A549 (cell line): Measurements from ENCODE around the gene MCU. TPM values are rescaled to one million over a fixed set of nuclear protein-coding genes. Genes with fewer than 3 reads are reported as not detected.

Experiments
- ATAC-seq, 2 experiments: fragments of 200-7000 bp in 1 of 2; fragments of >200 bp in 1 of 2; cut with Nextera tagmentation in 1 of 2; cut with Tn5 transposase in 1 of 2; 3 replicates each; pipeline versions ENCODE4 v1.8.0 to v1.9.1; 2018 to 2020; ENCODE audit warnings: mild to moderate bottlenecking in 1 of 2, moderate library complexity in 1 of 2
- CTCF ChIA-PET: fragments of 300-600 bp; sonication (Branson Sonifier 250); formaldehyde crosslinking; extraction: SDS; loops from one replicate; lab custom pipeline; 2021; ENCODE audit warnings: antibody characterized with exemption, inconsistent platforms; lab: Yijun Ruan, JAX
- POLR2A ChIA-PET: fragments of 350-600 bp; formaldehyde crosslinking; extraction: SDS; loops from one replicate; lab custom pipeline; 2021; ENCODE audit warnings: antibody characterized with exemption, inconsistent platforms; lab: Yijun Ruan, JAX
- DNase-seq, 2 experiments: peaks; one replicate each; pipeline versions ENCODE4 v3.0.0 to v3.0.0-alpha.2; 2011 to 2016; ENCODE audit warnings: low read depth in 1 of 2, low spot score in 1 of 2
- FAIRE-seq: peaks from 2 replicates; lab custom pipeline; 2011; peaks lifted over from hg19 to GRCh38; lab: Jason Lieb, UNC
- H3K27ac ChIP-seq, 2 experiments: fragments of >200 bp; sonication (Bioruptor Twin); formaldehyde crosslinking; 3 replicates each; pipeline ENCODE4 v1.5.1; 2016 to 2017
- H3K4me1 ChIP-seq: fragments of >200 bp; sonication (Bioruptor Twin); formaldehyde crosslinking; 3 replicates; pipeline ENCODE4 v1.6.1; 2016
- H3K4me2 ChIP-seq: fragments of >200 bp; sonication (Bioruptor Twin); formaldehyde crosslinking; 3 replicates; pipeline ENCODE4 v1.6.1; 2016
- H3K4me3 ChIP-seq: fragments of >200 bp; sonication (Bioruptor Twin); formaldehyde crosslinking; 3 replicates; pipeline ENCODE4 v1.5.1; 2016
- H3K9me3 ChIP-seq: fragments of >200 bp; sonication (Bioruptor Twin); formaldehyde crosslinking; 3 replicates; pipeline ENCODE4 v1.6.1; 2016
- CBX8 ChIP-seq: fragments of 200-600 bp; sonication (generic); IDR thresholded peaks from 2 replicates; pipeline ENCODE4 v1.6.1; 2016
- CEBPB ChIP-seq, 2 experiments: fragments of >200 bp in 1 of 2; sonication (Bioruptor Twin) in 1 of 2; formaldehyde crosslinking in 1 of 2; IDR thresholded peaks; 2 replicates each; pipeline ENCODE4 v1.6.1; 2012 to 2016
- CHD2 ChIP-seq: fragments of 150-350 bp; IDR thresholded peaks from 2 replicates; pipeline ENCODE4 v1.6.1; 2014; ENCODE audit warnings: low read length; ENCODE audit not compliant: partially characterized antibody
- ESRRA ChIP-seq: fragments of 150-350 bp; IDR thresholded peaks from 2 replicates; pipeline ENCODE4 v1.6.1; 2014; ENCODE audit warnings: mild to moderate bottlenecking, low read length, borderline replicate concordance
- GATA3 ChIP-seq: IDR thresholded peaks from 2 replicates; pipeline ENCODE4 v1.6.1; 2012; ENCODE audit warnings: borderline replicate concordance
- JUN ChIP-seq, 2 experiments: fragments of >200 bp; sonication (Bioruptor Twin); formaldehyde crosslinking; IDR thresholded peaks; 2 replicates in 1 of 2; 3 replicates in 1 of 2; pipeline ENCODE4 v1.6.1; 2016 to 2017
- KDM1A ChIP-seq: fragments of 200-600 bp; sonication (generic); IDR thresholded peaks from 2 replicates; pipeline ENCODE4 v1.6.1; 2016; ENCODE audit warnings: low read depth, mild to moderate bottlenecking
- MAX ChIP-seq: IDR thresholded peaks from 2 replicates; pipeline ENCODE4 v1.6.1; 2012
- MYC ChIP-seq: IDR thresholded peaks from 2 replicates; pipeline ENCODE4 v1.6.1; 2012; ENCODE audit warnings: mild to moderate bottlenecking, inconsistent platforms, low read length, improper control_type of control experiment, borderline replicate concordance
- NPAS2 ChIP-seq: fragments of 250-450 bp; sonication (Bioruptor Pico); IDR thresholded peaks from 2 replicates; pipeline ENCODE4 v1.8.0; 2022; ENCODE audit warnings: mild to moderate bottlenecking, moderate library complexity, borderline replicate concordance
- NR3C1 ChIP-seq: fragments of >200 bp; sonication (Bioruptor Twin); formaldehyde crosslinking; IDR thresholded peaks from 3 replicates; pipeline ENCODE4 v1.6.1; 2017
- PBX3 ChIP-seq: IDR thresholded peaks from 2 replicates; pipeline ENCODE4 v1.6.1; 2012
- POLR2A ChIP-seq: IDR thresholded peaks from 2 replicates; pipeline ENCODE4 v1.6.1; 2012; ENCODE audit warnings: mild to moderate bottlenecking, low read length
- POLR2AphosphoS2 ChIP-seq: conservative IDR thresholded peaks from 2 replicates; pipeline ENCODE4 v1.6.1; 2012; ENCODE audit warnings: low read length, improper control_type of control experiment, inconsistent platforms
- RFX5 ChIP-seq: fragments of 450-650 bp; IDR thresholded peaks from 2 replicates; pipeline ENCODE4 v1.7.1; 2014; ENCODE audit warnings: antibody characterized with exemption, mild to moderate bottlenecking, moderate library complexity
- SMC3 ChIP-seq: fragments of >200 bp; sonication (Bioruptor Twin); formaldehyde crosslinking; IDR thresholded peaks from 3 replicates; pipeline ENCODE4 v1.6.1; 2018; ENCODE audit warnings: inconsistent platforms
- SREBF2 ChIP-seq: fragments of 450-650 bp; IDR thresholded peaks from 2 replicates; pipeline ENCODE4 v1.6.1; 2014; ENCODE audit warnings: mild to moderate bottlenecking, moderate library complexity
- TFCP2L1 ChIP-seq: fragments of 250-450 bp; sonication (Bioruptor Pico); IDR thresholded peaks from 2 replicates; pipeline ENCODE4 v1.5.0; 2021; ENCODE audit warnings: mild to moderate bottlenecking
- ZC3H11A ChIP-seq: fragments of 450-650 bp; IDR thresholded peaks from 2 replicates; pipeline ENCODE4 v1.6.1; 2014; ENCODE audit warnings: antibody characterized with exemption, mild to moderate bottlenecking
- ZSCAN20 ChIP-seq: fragments of 250-450 bp; sonication (Bioruptor Pico); IDR thresholded peaks from 2 replicates; pipeline ENCODE4 v1.8.0; 2022; ENCODE audit warnings: mild to moderate bottlenecking, moderate library complexity
- WGBS: methylation state at CpG from one replicate; pipeline ENCODE4 v1.1.6; 2017; ENCODE audit errors: missing lambda C conversion rate; 5-methylcytosine and 5-hydroxymethylcytosine counted together
- polyA plus RNA-seq, 4 experiments: library from polyadenylated mRNA; depleted of rRNA in 3 of 4; stranded (reverse); fragments of >200 nt; fragmentation: RNase III in 1 of 4; extraction: RNeasy Plus Mini Kit Qiagen cat#74134 plus additional on column Dnase treatment in 1 of 4; gene quantifications; 2 replicates in 3 of 4; 3 replicates in 1 of 4; pipeline ENCODE4 v1.2.3, GENCODE V29; 2011 to 2017
- TF ChIP-seq, protein P1 (sequence below): fragments of 450-650 bp; IDR thresholded peaks from 2 replicates; pipeline ENCODE4 v1.6.1; 2014; ENCODE audit warnings: antibody characterized with exemption
- TF ChIP-seq, protein P2 (sequence below): IDR thresholded peaks from 2 replicates; pipeline ENCODE4 v1.6.1; 2012; ENCODE audit warnings: low read depth, borderline replicate concordance

The MCU gene
- polyA plus RNA-seq, 2 of the 4 experiments (the other 2 are of a cell fraction), result 44.0 to 221 TPM

GRCh38 chr10:72690071-72690755, 1.7 kb upstream of the MCU start:
- DNase-seq, result peak; percentile 58 to 86
- no peak overlapping the region for H3K4me3 ChIP-seq
- H3K9me3 ChIP-seq, result no peaks in the 10 kb centered on the region
- peak; percentile 51 for FAIRE-seq
- WGBS, result 2% methylated on average over 3 of the region's 3 CpGs
- peaks cover 81% of the 10 kb centered on the region for H3K4me1 ChIP-seq
- peak overlapping the region; percentile 63 for H3K4me2 ChIP-seq
- 0 out of 6 replicates have a peak, but pooled peaks of 1 of the 2 experiments have one; percentile 3 for ATAC-seq
- ChIA-PET POLR2A (no interaction called here), CTCF (interaction anchor here (0.7 to 1.8 kb wide), 3 partner anchors 10 to 325 kb away, joined by 3 to 5 read pairs (median 3); no protein-coding TSS in a partner anchor)
- H3K27ac ChIP-seq, result peak overlapping the region; percentile 87 to 89
- TF ChIP-seq POLR2AphosphoS2 (no peak), PBX3 (peak; percentile 30; the same call in 1 of the 2 replicates), GATA3 (no peak; the same call in 1 of the 2 replicates), ZC3H11A (no peak), CEBPB (IDR thresholded peaks at IDR 0.05) (peak; percentile 61 to 88; a peak in 3 of 4 replicates)

DNA sequence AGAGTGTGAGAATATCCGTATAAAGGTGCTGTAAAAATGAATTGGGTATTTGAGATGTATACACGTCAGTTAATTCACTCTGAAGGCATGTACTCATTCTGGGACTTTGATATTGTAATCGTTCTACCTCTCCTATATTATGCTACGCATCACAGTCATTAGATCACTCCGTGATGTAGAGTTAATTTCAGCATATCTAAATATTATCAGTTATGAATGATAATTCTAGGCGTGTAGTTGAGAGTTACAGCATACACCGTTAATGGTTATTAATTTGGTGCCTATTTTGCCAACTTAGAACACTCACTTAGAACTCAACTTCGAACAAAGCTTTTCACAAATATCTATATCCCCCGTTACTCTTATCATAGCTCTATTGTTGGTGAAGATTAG, 477 bp upstream of the MCU start:
- ChIA-PET CTCF (interaction anchor here (0.6 to 1.8 kb wide), 6 partner anchors 8 to 145 kb away, joined by 3 to 5 read pairs (median 4); no protein-coding TSS in a partner anchor), POLR2A (interaction anchor here (0.5 to 2.3 kb wide), 16 partner anchors 8 to 404 kb away, joined by 3 to 11 read pairs (median 4); partner anchors contain the start of genes DNAJB12 and MICU1)
- no peak for TF ChIP-seq SREBF2
- TF ChIP-seq TFCP2L1, result no peak
- no peak for TF ChIP-seq ZSCAN20 (CRISPR knock-in tag)
- no peak for TF ChIP-seq NR3C1
- no peak for TF ChIP-seq RFX5
- no peak for TF ChIP-seq NPAS2 (CRISPR knock-in tag)
- TF ChIP-seq MAX, result no peak
- no peak for TF ChIP-seq CHD2
- TF ChIP-seq, protein P1, sequence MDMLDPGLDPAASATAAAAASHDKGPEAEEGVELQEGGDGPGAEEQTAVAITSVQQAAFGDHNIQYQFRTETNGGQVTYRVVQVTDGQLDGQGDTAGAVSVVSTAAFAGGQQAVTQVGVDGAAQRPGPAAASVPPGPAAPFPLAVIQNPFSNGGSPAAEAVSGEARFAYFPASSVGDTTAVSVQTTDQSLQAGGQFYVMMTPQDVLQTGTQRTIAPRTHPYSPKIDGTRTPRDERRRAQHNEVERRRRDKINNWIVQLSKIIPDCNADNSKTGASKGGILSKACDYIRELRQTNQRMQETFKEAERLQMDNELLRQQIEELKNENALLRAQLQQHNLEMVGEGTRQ, result no peak
- TF ChIP-seq ESRRA, result no peak
- no peak for TF ChIP-seq KDM1A
- no peak for TF ChIP-seq MYC
- no peak for TF ChIP-seq CEBPB (IDR thresholded peaks at IDR 0.05)
- no peak for TF ChIP-seq PBX3
- no peak for TF ChIP-seq SMC3
- no peak; a peak in 1 of 5 replicates for TF ChIP-seq JUN (IDR thresholded peaks at IDR 0.05)
- TF ChIP-seq, protein P2, sequence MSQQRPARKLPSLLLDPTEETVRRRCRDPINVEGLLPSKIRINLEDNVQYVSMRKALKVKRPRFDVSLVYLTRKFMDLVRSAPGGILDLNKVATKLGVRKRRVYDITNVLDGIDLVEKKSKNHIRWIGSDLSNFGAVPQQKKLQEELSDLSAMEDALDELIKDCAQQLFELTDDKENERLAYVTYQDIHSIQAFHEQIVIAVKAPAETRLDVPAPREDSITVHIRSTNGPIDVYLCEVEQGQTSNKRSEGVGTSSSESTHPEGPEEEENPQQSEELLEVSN, result no peak
- no peak for TF ChIP-seq POLR2A
- TF ChIP-seq CBX8, result no peak
- TF ChIP-seq, all 56 proteins: peak for 0
- H3K27ac ChIP-seq, result peak overlapping the region; percentile 96 to 99
- FAIRE-seq (peak; percentile 23), DNase-seq (no peak), ATAC-seq (0 out of 6 replicates have a peak, but pooled peaks of 1 of the 2 experiments have one; percentile 1)
- no peaks in the 10 kb centered on the region for H3K9me3 ChIP-seq
- H3K4me1 ChIP-seq, result peaks cover 76% of the 10 kb centered on the region
- H3K4me2 ChIP-seq, result peak overlapping the region; percentile 79
- H3K4me3 ChIP-seq, result peak overlapping the region; percentile 80
- 35% methylated on average over 9 of the region's 9 CpGs for WGBS
